Measurements from ENCODE around the gene PARD3.

PARD3 gene

GRCh38 chr10:34549953-34550352 lies 265.1 kb downstream of the PARD3 start:
- H3F3A ChIP-seq (ENCODE audit: low read depth), result no peaks in the 10 kb centered on the region
- H3K9ac ChIP-seq (ENCODE audit: low read depth, low read length, poor library complexity, severe bottlenecking), result no peak overlapping the region
- H3K9me2 ChIP-seq (replicated peaks; ENCODE audit: low read depth, low read length), result no peaks in the 10 kb centered on the region
- no peak overlapping the region for H2AFZ ChIP-seq (ENCODE audit: low read length)
- TF ChIP-seq EZH2phosphoT487 (IDR thresholded peaks at IDR 0.05; ENCODE audit: borderline replicate concordance) (no peak), CTCF (conservative IDR thresholded peaks at IDR 0.05; ENCODE audit: low read length) (no peak)
- H3K4me2 ChIP-seq (ENCODE audit: low read depth, low read length, poor library complexity, severe bottlenecking), result no peak overlapping the region
- peaks cover 39% of the 10 kb centered on the region for H3K79me2 ChIP-seq (ENCODE audit: insufficient read depth, low read length)
- H3K4me3 ChIP-seq (ENCODE audit: low read length, poor library complexity, severe bottlenecking), result no peak overlapping the region
- H4K20me1 ChIP-seq (ENCODE audit: insufficient read depth, low read length, poor library complexity, severe bottlenecking), result no peaks in the 10 kb centered on the region
- H3K9me3 ChIP-seq (ENCODE audit: insufficient read depth, low read depth, low read length), result no peaks in the 10 kb centered on the region
- H3K27me3 ChIP-seq (ENCODE audit: insufficient read depth, low read length, poor library complexity, severe bottlenecking), result no peaks in the 10 kb centered on the region
- no peaks in the 10 kb centered on the region for H3K36me3 ChIP-seq (ENCODE audit: insufficient read depth, low read length)
- H3K4me1 ChIP-seq (ENCODE audit: insufficient read depth, low read length, poor library complexity, severe bottlenecking), result peaks cover 10% of the 10 kb centered on the region

GRCh38 chr10:34549001-34549400 lies 266.1 kb downstream of the PARD3 start:
- Histone ChIP-seq H3F3A (ENCODE audit: low read depth) (no peaks in the 10 kb centered on the region), H3K9me3 (ENCODE audit: insufficient read depth, low read depth, low read length) (no peaks in the 10 kb centered on the region)

GRCh38 chr10:34548466-34548865 lies 266.6 kb downstream of the PARD3 start:
- H3K79me2 ChIP-seq (ENCODE audit: insufficient read depth, low read length), result peaks cover 39% of the 10 kb centered on the region
- H3K36me3 ChIP-seq (ENCODE audit: insufficient read depth, low read length), result no peaks in the 10 kb centered on the region
- peaks cover 10% of the 10 kb centered on the region for H3K4me1 ChIP-seq (ENCODE audit: insufficient read depth, low read length, poor library complexity, severe bottlenecking)
- no peaks in the 10 kb centered on the region for H3K9me3 ChIP-seq (ENCODE audit: insufficient read depth, low read depth, low read length)
- no peak overlapping the region for H2AFZ ChIP-seq (ENCODE audit: low read length)
- H3K4me2 ChIP-seq (ENCODE audit: low read depth, low read length, poor library complexity, severe bottlenecking), result no peak overlapping the region
- H3F3A ChIP-seq (ENCODE audit: low read depth), result no peaks in the 10 kb centered on the region
- no peaks in the 10 kb centered on the region for H3K9me2 ChIP-seq (replicated peaks; ENCODE audit: low read depth, low read length)
- no peaks in the 10 kb centered on the region for H3K27me3 ChIP-seq (ENCODE audit: insufficient read depth, low read length, poor library complexity, severe bottlenecking)
- H3K9ac ChIP-seq (ENCODE audit: low read depth, low read length, poor library complexity, severe bottlenecking), result no peak overlapping the region
- TF ChIP-seq CTCF (conservative IDR thresholded peaks at IDR 0.05; ENCODE audit: low read length) (no peak), EZH2phosphoT487 (IDR thresholded peaks at IDR 0.05; ENCODE audit: borderline replicate concordance) (no peak)
- no peak overlapping the region for H3K4me3 ChIP-seq (ENCODE audit: low read length, poor library complexity, severe bottlenecking)
- H4K20me1 ChIP-seq (ENCODE audit: insufficient read depth, low read length, poor library complexity, severe bottlenecking), result no peaks in the 10 kb centered on the region

More at GRCh38 chr10:34549001-34549400, 266.1 kb downstream of the PARD3 start:
- no peaks in the 10 kb centered on the region for H3K27me3 ChIP-seq (ENCODE audit: insufficient read depth, low read length, poor library complexity, severe bottlenecking)
- H4K20me1 ChIP-seq (ENCODE audit: insufficient read depth, low read length, poor library complexity, severe bottlenecking), result no peaks in the 10 kb centered on the region
- H3K4me3 ChIP-seq (ENCODE audit: low read length, poor library complexity, severe bottlenecking), result no peak overlapping the region
- H3K79me2 ChIP-seq (ENCODE audit: insufficient read depth, low read length), result peaks cover 39% of the 10 kb centered on the region
- no peak overlapping the region for H2AFZ ChIP-seq (ENCODE audit: low read length)
- H3K4me2 ChIP-seq (ENCODE audit: low read depth, low read length, poor library complexity, severe bottlenecking), result no peak overlapping the region
- TF ChIP-seq EZH2phosphoT487 (IDR thresholded peaks at IDR 0.05; ENCODE audit: borderline replicate concordance) (no peak), CTCF (conservative IDR thresholded peaks at IDR 0.05; ENCODE audit: low read length) (no peak)
- H3K4me1 ChIP-seq (ENCODE audit: insufficient read depth, low read length, poor library complexity, severe bottlenecking), result peaks cover 10% of the 10 kb centered on the region
- H3K9me2 ChIP-seq (replicated peaks; ENCODE audit: low read depth, low read length), result no peaks in the 10 kb centered on the region
- H3K36me3 ChIP-seq (ENCODE audit: insufficient read depth, low read length), result no peaks in the 10 kb centered on the region
- H3K9ac ChIP-seq (ENCODE audit: low read depth, low read length, poor library complexity, severe bottlenecking), result no peak overlapping the region

Measured in Loucy (cell line).